HG03558 (cell line): Measurements from ENCODE around the gene APRT.
A peak's percentile ranks its signal among the peaks of the same experiment; 100 is the strongest.

Experiments
- ATAC-seq: cut with Tn5 transposase; IDR thresholded peaks from one replicate; pipeline ENCODE4 v1.9.1; 2021; ENCODE audit warnings: moderate number of reproducible peaks; ENCODE audit not compliant: unreplicated experiment; ENCODE audit errors: extremely low read depth

Gene APRT, protein sequence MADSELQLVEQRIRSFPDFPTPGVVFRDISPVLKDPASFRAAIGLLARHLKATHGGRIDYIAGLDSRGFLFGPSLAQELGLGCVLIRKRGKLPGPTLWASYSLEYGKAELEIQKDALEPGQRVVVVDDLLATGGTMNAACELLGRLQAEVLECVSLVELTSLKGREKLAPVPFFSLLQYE

DNA sequence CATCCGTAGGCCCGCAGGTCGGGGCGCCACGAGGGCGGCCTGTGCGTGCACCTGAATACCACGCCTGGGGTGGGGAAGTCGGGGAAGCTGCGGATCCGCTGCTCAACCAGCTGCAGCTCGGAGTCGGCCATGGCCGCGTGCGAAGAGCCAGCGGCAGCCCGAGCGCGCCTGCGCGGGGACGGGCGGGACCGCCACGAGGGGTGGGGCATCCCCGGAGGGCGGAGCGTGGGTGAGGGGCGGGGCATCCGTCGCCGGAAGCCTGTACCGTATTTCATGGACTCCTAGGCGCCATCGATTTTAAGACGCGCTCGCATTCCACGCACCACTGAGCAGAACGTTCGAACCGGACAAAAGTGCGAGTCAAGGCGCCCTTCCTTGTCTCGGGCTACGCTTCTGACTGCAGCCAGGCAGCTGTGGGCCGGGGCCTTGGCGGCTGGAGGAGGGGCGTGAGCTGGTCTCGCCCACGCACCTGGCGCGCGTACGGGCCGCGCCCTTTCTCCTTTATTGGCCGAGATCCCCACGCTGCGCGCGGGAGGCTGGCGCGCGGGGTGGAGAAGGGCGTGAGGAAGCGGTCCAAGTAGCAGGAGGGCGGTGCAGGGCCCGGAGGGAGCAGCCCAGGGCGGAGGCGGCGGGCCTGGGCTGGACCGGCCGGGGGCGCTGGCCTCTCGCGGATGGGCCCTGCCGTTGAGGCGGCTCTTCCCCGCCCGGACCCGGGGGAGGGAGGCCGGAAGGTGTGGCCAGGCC is at the start of gene APRT:
Gene APRT (minus strand): TSS at position 160 of the 744 bp plus-strand sequence. CDS start 29 bp downstream, at position 131.
- peak; percentile 42 for ATAC-seq

GRCh38 chr16:88861359-88861758 is 49.6 kb upstream of the APRT start:
- no peak for ATAC-seq

DNA sequence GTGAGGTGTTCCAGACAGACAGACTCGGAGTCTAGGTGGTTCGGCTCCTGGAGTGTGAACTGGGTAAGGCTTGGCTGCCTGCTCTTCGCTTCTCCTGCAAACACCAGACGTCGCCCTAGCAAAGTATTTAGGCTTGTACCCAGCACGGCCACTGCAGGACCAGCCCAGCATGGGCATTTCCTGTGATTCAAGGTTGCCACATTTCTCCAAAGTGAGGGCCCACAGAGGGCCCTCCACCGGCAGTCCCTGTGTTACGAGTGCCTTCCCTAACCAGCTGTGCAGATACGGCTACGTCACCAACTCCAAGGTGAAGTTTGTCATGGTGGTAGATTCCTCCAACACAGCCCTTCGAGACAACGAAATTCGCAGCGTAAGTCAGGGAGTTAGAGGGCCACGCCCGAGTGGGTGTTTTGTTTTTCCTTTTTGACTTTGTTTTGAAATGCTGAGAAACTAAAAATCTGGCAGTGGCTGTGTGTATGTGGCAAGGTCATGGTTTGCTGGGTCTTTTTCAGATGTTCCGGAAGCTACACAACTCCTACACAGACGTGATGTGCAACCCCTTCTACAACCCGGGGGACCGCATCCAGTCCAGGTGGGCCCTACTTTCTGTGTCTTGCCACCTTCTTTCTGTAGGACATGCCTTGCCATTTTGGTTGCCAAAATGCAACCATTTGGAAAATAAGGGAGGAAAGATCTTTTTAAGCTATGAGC is 47.8 kb upstream of the APRT start:
- no peak for ATAC-seq

DNA sequence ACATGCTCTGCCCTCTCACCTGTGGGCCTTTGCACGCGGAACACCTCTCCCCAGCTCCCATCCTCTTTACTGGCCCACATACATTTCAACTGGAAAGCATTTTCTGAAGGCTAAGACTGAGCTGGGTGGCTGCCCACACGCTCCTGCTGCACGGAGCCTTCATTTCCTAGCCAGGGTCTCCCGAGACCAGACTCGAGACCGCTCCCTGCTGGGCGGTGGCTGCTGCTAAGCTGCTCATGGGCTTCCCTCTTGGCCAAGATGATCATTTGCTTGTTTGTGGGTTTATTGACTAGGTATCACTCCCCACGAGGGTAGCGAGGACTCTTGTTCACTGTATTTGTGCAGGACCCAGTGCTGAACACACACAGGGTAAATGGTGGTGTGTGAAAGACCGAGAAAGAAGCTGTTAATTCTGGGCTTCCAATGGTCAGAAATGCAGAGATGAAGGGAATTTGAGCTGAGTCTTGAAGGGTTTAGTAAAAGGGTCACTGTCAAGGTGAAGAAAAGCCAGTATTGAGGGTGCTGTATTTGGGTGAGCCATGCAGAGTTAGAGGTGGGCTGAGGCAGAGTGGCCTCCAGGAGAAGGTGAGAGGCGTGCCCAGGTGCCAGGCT is 46.1 kb upstream of the APRT start:
- ATAC-seq = no peak

GRCh38 chr16:88856828-88857727 is 45.4 kb upstream of the APRT start, which contains the start of the genes GALNS and TRAPPC2L:
Gene GALNS (minus strand): TSS chr16:88856947. CDS start chr16:88856877, 70 bp downstream.
Gene TRAPPC2L (plus strand): TSS chr16:88857127. CDS start chr16:88857151, 24 bp downstream.
- ATAC-seq = peak; percentile 55

DNA sequence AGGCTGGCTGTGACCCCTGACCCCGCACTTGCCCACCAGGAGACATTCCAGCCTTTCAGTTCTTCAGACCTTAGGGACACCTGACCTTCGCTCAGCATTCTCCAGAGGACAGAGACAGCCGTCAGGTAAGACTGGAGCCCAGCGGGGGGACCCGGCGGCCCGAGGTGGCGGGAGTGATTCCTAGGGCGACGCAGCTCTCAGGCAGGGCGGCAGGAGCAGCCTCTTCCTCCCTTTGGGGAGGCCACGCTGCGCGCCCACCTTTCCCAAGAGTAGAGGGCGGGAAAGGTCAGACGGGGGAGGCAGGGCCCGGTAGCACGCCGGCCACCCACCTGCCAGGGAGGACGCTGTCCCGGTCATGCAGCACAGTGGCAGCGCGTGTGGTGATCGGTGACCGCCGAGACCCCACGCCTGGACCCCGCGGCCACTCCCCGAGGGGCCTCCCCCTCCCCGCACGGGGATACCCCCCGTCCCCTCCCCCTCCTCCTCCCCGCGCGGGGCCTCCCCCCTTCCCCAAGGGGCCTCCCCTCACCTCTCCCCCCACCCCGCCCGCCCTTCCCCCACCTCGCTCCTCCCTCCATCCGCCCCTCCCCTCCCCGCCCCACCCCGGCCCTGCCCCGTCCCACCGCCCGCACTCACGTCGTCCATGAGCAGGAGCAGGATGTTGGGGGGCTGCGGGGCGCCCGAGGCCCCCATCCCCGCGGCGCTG is 44.5 kb upstream of the APRT start:
- ATAC-seq = no peak

GRCh38 chr16:88855736-88856121 is 44.0 kb upstream of the APRT start:
- ATAC-seq = no peak

- ATAC-seq = no peak
Observed at GRCh38 chr16:88855176-88855575, 43.4 kb upstream of the APRT start.

DNA sequence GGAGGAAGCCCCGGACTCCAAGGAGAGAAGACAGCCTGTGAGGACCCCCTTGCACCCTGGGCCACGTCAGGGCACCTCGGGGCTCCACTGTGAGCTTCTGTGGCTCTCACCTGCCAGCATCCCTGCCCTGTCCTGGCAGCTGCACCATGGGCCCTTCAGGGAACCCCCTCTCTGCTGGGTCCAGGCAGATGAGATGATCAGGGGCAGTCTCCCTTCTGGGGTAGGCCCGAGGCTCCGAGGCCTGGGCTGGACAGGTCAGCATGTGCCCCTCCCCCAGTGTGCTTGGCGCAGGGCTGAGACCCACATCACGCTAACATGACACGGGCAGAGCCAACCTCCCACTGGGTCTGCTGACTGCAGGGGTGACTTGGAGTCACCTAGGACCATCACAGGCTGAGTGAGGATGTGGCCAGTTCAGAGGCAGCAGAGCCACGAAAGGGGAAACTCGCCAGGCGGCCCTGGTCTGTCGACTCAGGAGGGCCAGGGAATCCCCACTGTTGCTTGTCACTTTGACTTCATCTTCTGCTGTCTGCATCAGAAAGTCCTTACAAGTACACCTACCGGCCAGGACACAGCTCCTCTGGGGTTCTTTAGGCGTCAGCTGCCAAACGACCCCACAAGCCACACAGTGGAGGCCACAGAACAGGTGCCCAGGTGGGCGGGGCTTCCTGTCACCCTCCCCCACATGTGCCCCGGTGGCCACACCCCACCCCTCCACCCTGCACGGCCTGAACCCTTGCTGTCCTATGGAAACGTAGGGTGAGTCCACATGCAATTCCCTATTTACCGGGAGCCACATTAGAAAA is 42.8 kb upstream of the APRT start:
- ATAC-seq = no peak

GRCh38 chr16:88853325-88853941 is 41.7 kb upstream of the APRT start:
- ATAC-seq = no peak

DNA sequence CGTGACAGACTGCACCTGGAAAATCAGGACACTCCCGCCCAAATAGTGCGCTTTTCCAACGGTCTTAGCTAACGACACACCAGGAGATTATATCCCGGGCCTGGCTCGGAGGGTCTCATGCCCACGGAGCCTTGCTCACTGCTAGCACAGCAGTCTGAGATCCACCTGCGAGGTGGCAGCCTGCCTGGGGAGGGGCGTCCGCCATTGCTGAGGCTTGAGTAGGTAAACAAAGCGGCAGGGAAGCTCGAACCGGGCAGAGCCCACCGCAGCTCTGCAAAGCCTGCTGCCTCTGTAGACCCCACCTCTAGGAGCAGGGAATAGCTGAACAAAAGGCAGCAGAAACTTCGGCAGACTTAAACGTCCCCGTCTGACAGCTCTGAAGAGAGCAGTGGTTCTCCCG is 39.9 kb upstream of the APRT start:
- ATAC-seq = no peak

GRCh38 chr16:88850531-88851199 is 38.9 kb upstream of the APRT start:
- ATAC-seq = no peak

- no peak for ATAC-seq
Observed at GRCh38 chr16:88848557-88848956, 36.8 kb upstream of the APRT start.

- ATAC-seq = no peak
Observed at GRCh38 chr16:88847654-88848053, 35.9 kb upstream of the APRT start.

- no peak for ATAC-seq
Observed at GRCh38 chr16:88846088-88846487, 34.4 kb upstream of the APRT start.

GRCh38 chr16:88844419-88845036 is 32.8 kb upstream of the APRT start:
- no peak for ATAC-seq

GRCh38 chr16:88843256-88843655 is 31.5 kb upstream of the APRT start:
- ATAC-seq = no peak
